Brain microvascular endothelial cell (primary cell): Measurements from ENCODE around the gene SMIM13.

ENCODE experiments used
- DNase-seq: peaks from one replicate; pipeline ENCODE4 v3.0.0-alpha.2; 2020
- H3K27ac ChIP-seq: fragments of 250-450 bp; sonication (Bioruptor Pico); 2 replicates; pipeline ENCODE4 v1.5.1; 2020; ENCODE audit warnings: mild to moderate bottlenecking, moderate library complexity
- H3K27me3 ChIP-seq: fragments of 250-450 bp; sonication (Bioruptor Pico); replicated peaks from 2 replicates; pipeline ENCODE4 v1.5.1; 2020; ENCODE audit warnings: mild to moderate bottlenecking
- H3K36me3 ChIP-seq: fragments of 250-450 bp; sonication (Bioruptor Pico); replicated peaks from 2 replicates; pipeline ENCODE4 v1.5.1; 2020; ENCODE audit warnings: mild to moderate bottlenecking
- H3K4me3 ChIP-seq: 2 replicates; pipeline ENCODE4 v1.5.1; 2011; ENCODE audit warnings: low read depth, mild to moderate bottlenecking, control low read depth, low read length, moderate library complexity
- in situ Hi-C: cut with HindIII; loops from 2 replicates; pipeline ENCODE4 v1.10.0; 2017; ENCODE audit warnings: low sequenced_read_pairs, low pct_ligation_motif_present
- TF ChIP-seq, protein P1 (sequence below): IDR thresholded peaks from 2 replicates; pipeline ENCODE4 v1.5.1; 2011; ENCODE audit warnings: low read depth, mild to moderate bottlenecking, moderate library complexity, low read length, control low read depth, inconsistent platforms; ENCODE audit errors: missing control alignments

The SMIM13 gene

DNA sequence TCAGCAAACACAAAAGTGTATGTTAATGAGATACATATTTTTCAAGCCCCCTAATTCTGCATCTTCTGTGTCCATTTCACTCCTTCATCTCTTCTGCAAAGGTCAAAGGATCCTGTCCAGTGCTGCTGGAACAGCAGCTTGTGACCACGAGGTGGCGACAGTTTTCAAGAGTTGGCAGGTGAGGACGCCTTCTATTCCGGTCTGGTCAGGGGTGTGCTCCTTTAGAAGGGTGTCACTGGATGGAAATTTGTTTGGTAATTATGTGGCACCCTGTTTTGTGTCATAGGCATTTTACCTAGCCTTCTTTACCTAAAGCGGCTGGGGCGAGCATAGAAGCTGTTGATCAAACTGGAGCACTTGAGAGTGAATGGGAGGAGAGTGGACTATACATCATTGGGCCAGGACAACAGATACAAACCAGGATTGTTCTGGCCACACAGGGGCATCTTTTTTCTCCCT, 50.8 kb downstream of the SMIM13 start:
- H3K27me3 ChIP-seq = no peaks in the 10 kb centered on the region
- in situ Hi-C loops = no loop called here
- H3K27ac ChIP-seq = peak overlapping the region; percentile 63
- TF ChIP-seq, protein P1, sequence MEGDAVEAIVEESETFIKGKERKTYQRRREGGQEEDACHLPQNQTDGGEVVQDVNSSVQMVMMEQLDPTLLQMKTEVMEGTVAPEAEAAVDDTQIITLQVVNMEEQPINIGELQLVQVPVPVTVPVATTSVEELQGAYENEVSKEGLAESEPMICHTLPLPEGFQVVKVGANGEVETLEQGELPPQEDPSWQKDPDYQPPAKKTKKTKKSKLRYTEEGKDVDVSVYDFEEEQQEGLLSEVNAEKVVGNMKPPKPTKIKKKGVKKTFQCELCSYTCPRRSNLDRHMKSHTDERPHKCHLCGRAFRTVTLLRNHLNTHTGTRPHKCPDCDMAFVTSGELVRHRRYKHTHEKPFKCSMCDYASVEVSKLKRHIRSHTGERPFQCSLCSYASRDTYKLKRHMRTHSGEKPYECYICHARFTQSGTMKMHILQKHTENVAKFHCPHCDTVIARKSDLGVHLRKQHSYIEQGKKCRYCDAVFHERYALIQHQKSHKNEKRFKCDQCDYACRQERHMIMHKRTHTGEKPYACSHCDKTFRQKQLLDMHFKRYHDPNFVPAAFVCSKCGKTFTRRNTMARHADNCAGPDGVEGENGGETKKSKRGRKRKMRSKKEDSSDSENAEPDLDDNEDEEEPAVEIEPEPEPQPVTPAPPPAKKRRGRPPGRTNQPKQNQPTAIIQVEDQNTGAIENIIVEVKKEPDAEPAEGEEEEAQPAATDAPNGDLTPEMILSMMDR = peak; percentile 98
- DNase-seq = peak; percentile 68
- H3K36me3 ChIP-seq = no peaks in the 10 kb centered on the region
- no peak overlapping the region for H3K4me3 ChIP-seq

DNA sequence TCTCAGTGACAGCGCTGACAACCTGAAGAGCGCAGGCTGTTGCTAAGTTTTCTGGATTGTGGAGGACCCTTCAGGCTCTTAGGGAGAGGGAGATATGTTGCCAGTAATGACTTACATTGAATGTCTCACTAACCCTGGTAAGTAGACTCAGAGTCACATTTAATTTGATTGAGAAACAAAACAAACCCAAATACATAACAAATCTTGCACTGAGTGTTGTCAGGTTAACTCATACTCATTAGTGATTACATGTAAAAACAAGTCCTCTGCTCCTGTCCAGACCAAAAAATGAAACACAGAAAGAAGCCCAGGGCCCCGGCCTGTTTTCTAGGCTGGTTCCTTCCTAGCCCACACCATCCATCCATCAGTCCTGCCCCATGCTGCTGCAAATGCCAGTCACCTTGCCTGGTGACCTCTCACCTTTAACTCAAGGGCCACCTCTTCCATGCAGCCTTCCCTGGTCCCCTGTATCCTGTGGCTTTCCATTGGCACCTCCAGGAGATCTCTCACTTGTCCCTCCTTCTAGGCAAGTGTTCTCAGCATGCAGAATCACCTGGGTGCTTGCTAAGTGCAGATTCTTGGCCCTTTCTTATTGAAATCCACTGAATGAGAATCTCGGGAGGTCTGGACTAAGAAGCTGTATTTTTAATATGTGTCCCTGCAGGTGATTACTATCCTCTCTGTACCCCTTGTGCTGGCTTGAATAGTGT, 52.6 kb downstream of the SMIM13 start:
- in situ Hi-C loops = no loop called here
- no peak overlapping the region for H3K27ac ChIP-seq

DNA sequence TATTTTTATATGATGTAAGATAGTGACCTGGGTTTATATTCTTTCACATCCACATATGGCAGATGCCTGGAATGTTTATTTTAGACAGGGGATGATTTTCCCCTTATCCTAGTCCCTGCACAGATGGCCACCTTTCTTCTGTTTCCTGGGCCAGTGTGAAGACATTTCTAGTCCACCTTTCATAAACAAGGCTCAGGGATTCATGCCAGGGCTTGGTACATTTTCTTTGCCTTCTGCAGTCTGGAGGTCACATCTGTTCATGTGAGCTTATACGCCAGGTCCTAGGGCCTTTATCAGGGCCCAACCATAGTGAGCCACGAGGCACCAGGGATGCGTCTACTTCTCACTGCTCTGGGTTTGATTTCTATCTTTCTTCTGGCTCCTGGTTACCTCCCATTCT, 55.9 kb downstream of the SMIM13 start:
- H3K27ac ChIP-seq = no peak overlapping the region
- DNase-seq = no peak
- no peaks in the 10 kb centered on the region for H3K36me3 ChIP-seq
- H3K4me3 ChIP-seq = no peak overlapping the region
- in situ Hi-C loops = no loop called here
- TF ChIP-seq, protein P1 = no peak
- H3K27me3 ChIP-seq = no peaks in the 10 kb centered on the region

More for the DNA sequence above, 52.6 kb downstream of the SMIM13 start:
- no peak for DNase-seq
- Histone ChIP-seq H3K36me3 (no peaks in the 10 kb centered on the region), H3K27me3 (no peaks in the 10 kb centered on the region), H3K4me3 (no peak overlapping the region)
- TF ChIP-seq, protein P1 = no peak

DNA sequence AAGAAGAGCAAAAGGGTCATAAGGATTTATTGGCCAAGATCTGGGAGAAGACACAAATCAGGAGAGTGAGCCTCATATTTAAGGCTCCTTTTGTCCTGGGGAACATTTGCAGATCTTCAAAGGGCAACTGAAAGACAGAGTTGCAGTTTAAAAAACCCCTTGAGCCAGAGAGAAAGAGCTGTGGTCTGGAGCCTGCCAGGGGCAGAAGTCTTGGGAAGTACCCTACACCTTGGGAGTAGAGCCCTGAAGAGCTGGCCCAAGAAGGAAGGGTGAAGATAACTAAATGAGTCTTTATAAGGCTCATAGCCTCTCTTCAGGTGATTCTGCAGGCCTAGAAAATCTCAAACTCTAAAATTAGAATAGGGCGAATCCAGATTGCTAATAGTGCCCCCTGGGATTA, 57.9 kb downstream of the SMIM13 start:
- Histone ChIP-seq H3K4me3 (no peak overlapping the region), H3K36me3 (no peaks in the 10 kb centered on the region), H3K27ac (no peak overlapping the region), H3K27me3 (no peaks in the 10 kb centered on the region)
- no peak for DNase-seq
- TF ChIP-seq, protein P1 = no peak
- in situ Hi-C loops = no loop called here

- H3K36me3 ChIP-seq = no peaks in the 10 kb centered on the region
- H3K27ac ChIP-seq = no peak overlapping the region
- in situ Hi-C loops = no loop called here
- no peaks in the 10 kb centered on the region for H3K27me3 ChIP-seq
- no peak overlapping the region for H3K4me3 ChIP-seq
- TF ChIP-seq, protein P1 = no peak
- DNase-seq = no peak
These were observed 58.9 kb downstream of the SMIM13 start for GRCh38 chr6:11152581-11152980.

GRCh38 chr6:11153447-11153846, 59.8 kb downstream of the SMIM13 start:
- in situ Hi-C loops = no loop called here
- H3K4me3 ChIP-seq = no peak overlapping the region
- DNase-seq = no peak
- no peaks in the 10 kb centered on the region for H3K27me3 ChIP-seq
- H3K36me3 ChIP-seq = no peaks in the 10 kb centered on the region
- TF ChIP-seq, protein P1 = no peak
- no peak overlapping the region for H3K27ac ChIP-seq
